HG03135 (cell line): Measurements from ENCODE around the gene WDR93.

Experiments used
- ATAC-seq: cut with Tn5 transposase; IDR thresholded peaks from one replicate; pipeline ENCODE4 v1.9.1; 2021; ENCODE audit warnings: mild to moderate bottlenecking, moderate library complexity; ENCODE audit not compliant: unreplicated experiment

The WDR93 gene

DNA sequence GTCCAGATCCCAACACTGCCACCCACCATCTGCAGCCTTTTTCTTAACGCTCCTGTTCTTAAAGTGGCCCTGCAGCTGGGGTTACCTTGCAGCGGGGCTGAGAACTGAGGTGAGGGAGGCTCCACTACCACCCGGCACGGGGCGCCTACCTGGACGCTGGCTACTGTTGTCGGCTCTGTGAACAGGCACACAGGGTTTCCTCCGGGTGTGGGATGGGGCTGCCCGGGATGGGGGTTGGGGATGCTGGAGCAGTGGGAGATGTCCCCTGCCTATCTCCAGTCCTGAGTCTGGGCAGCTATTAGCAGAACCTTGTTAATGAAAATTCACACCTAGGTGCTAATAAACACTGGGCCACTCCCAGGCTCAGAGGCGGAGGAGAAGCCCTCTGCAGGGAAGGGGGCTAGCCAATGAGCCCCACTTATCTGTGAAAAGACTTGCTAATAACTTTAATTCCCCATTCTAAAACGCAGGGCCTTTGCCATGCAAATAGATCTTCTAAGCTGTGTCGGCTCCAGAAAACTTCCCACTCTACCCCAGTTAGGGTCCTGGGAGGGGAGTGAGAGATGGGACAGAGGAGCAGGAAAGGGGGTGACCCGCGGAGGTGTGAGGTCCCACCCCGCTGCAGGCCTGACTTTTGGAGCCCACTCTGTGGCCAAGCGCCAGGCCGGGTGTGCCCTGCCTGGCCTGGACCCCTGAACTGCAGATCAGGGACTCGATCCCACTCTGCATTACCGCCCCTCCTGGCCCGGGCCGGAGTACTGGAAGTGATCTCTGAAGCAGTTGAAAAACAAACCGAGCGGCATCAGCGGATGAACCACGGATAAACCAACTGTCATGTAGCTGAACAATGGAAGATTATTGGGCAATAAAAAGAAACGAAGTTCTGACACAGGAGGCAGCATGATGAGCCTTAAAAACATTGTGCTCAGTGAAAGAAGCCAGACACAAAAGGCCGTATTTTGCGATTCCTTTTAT is 57.4 kb downstream of the WDR93 start:
- ATAC-seq, result no peak

- ATAC-seq, result no peak
Observed at GRCh38 chr15:89749054-89749453, 58.4 kb downstream of the WDR93 start.

GRCh38 chr15:89749526-89749925 is 58.9 kb downstream of the WDR93 start:
- ATAC-seq, result no peak

DNA sequence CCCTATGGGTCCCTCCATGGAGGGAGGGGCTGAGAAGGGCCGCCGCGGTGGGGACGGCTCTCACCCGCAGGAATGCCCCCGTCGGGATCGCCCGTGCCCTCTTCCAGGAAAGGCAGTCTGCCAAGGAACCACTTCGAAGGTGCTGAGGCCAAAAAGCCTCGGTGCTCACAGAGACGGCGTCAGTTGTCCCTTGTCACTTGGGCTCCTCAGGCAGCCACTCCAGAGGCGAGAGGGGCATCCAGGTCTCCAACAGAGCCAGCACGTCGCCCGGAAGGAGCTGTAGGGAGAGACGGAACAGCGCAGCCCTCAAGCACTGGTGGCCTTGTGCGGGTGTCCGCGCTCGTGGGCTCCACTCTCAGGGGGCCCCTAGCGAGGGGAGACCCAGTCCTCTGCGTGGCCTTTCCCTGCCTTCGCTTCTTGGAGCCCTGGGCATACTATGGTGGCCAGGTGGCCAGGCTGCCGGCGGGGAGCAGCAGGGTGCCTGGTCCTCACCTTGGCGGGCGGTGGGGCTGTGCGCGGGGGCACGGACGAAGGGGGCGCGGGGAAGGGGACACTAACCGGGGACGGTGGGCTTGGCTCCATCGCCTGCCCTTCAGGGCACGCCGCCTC is 59.4 kb downstream of the WDR93 start:
- ATAC-seq, result peak; percentile 5

DNA sequence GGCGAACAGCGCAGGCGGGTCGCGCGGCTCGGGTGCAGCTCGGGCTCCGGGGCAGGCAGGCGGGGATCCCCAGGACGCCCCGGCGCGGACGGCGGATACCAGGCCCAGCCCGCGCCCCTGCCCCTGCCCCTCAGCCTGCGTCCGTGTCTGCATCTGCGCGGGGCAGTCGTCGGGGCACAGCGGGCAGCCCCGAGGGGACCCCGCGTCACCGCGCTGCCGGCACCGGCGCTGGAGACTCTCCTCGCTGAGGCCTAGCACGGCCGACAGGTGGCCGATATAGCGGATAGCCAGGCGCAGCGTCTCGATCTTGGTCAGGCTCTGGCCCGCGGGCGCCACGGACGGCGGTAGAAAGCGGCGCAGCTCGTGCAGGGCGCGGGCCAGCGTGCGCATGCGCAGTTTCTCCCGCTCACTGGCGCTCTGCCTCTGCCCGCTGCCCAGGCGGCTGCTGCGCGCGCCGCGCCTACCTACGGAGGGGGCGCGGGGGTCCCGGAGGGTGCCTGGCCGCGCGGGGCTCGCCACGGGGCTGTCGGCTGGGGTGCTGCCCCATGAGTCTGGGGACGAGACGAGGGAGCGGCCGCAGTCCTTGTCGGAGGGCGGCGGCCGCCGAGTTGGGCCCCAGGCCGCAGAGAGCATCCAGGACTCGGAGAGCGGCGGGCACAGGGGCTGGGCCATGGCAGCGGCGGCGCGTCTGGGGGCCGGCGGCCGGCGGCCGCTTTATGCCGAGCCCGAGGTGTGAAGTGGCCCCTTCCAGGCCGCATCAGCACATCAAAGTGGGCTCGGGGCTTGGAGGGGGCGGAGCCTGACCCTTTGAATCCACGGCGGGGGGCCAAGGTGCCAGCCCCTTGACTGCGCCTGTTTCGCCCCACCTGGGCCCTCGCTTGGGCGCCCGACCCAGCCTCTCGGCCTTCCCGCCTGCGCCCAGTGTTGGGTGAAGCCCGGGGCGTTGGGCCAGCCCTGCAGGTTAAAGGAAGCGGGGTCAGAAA is 60.2 kb downstream of the WDR93 start, which contains the start of gene MESP1:
MESP1 (minus strand) TSS at position 690 of the 983 bp plus-strand sequence; CDS start at position 672, 18 bp downstream.
- peak; percentile 96 for ATAC-seq

DNA sequence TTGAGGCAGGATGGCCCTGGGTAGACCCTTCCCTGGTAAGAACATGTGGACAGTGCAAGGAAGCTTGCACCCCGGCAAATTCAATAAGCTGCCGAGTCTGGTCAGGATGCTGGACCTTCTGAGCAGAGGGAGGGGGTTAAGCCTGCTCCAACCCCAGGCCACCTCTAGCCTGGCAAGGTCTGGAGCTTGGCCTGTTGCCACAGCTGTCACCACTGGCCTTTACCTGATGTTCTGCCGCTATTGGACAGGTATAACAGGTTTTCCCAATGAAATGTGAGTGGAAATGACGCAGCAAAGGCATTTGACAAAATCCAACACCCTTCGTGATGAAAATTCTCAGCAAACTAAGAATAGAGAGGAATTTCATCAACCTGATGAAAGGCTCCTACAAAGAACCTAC is 61.1 kb downstream of the WDR93 start:
- ATAC-seq, result no peak

- ATAC-seq, result no peak
Observed at GRCh38 chr15:89753855-89754254, 63.2 kb downstream of the WDR93 start.

GRCh38 chr15:89754361-89755154 is 63.9 kb downstream of the WDR93 start:
- no peak for ATAC-seq

- no peak for ATAC-seq
Observed at GRCh38 chr15:89755701-89756100, 65.1 kb downstream of the WDR93 start.

DNA sequence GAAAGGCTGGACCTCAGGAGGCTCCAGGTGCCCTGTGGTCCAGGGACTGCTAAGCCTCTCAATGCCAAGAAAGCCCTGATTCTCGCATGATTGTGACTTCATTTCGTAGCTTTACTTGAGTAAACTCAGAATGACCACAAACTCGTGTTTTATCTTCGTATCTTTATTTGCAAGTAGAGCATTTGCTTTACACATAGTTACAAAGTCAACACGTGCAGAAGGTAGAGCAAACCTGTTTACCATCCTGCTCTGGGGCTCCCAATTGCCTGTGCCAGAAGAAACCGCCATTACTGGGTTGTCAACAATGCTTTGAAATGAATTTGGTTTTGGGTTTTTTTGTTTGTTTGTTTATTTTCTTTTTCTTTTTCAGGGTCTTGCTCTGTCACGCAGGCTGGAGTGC is 66.3 kb downstream of the WDR93 start:
- ATAC-seq, result no peak

DNA sequence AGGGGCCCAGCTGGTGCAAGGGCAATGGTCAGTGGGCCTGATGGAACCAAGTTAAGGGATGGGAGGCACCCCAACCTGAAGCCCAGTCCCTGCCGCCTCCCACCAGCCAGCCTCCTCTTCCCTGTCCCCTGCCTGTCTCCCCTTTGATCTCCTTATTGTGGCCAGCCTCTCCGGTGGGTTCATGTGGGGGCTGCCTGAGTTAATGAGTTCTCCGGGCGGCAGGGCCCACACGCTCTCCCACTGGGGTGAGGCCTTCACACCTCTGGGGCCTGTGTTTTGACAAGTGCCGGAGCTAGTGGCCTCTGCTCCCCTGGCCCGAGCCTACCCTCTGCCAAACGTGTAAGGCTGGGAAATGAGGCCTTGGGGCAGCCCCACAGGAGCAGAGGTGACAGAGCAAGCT is 67.7 kb downstream of the WDR93 start:
- no peak for ATAC-seq

DNA sequence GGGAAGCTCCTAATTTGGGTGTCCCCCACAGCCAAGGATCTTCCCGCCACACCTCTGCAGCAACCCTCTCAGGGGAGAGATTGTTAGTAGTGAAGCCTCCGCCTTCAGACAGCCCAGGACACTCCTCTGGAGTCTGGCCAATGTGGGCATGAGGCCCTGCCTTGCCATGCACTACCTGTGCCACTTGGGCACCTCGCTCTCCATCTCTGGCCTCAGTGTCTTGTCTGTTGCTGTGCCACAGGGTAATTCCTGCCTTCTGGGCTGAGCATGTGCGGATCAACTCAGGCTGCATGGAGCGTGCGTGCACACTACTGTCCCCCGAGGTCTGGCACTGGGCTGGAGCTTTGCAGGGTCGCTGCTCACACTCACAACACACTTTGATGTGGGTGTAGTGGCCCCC is 68.4 kb downstream of the WDR93 start:
- no peak for ATAC-seq

GRCh38 chr15:89759835-89760234 is 69.2 kb downstream of the WDR93 start:
- ATAC-seq, result no peak

DNA sequence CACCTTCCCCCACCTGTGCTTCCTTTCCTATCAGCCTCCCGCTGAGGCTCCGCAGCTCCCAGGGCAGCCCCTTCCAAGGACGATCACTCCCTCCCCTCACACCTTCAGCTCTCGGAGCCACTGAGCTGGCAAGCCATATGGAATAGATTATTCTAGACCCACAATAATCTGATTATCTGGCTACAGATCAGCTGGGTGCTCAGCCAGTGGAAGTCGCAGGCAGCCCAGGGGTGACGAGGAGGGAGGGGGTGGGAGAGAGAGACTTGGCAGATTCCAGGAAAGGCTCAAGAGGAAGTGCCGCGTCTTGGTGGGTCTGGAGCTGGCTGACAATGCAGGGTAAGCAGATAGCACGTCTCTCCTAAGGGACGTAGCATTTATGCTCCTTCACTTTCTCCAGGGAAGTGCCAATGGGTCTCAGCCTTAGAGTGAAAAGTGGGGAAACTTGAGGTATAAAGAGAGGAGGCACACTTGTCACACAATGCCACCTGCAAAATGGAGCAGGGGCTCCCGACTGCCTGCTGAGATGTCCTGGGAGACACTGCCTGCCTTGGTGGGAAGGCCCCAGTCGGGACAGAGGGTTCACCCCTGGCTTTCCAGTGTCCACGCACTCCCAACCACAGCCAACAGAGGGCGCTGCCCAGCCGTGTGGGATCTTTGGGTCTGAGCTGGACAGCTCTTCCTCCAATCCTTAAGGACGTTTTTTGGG is 69.8 kb downstream of the WDR93 start:
- ATAC-seq, result no peak

GRCh38 chr15:89761009-89761831 is 70.6 kb downstream of the WDR93 start:
- ATAC-seq, result no peak

DNA sequence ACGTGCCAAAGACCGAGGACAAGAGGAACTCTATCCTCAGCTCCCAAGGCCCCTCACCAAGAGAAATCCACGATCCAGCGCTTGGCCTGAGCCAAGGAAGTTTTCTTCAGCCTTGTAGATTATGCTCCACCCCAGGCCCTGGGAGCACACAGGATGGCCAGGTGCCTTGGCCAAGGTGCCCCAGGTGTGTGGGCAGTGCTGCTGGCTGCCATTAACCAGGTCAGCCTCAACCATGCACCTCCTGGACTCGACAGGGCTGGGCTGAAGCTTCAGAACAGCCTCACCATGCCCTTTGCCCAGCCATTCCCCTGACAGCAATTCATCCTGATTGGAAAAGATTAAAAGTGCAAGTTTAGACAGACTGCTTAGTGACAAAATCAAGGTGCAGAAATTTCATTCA is 71.3 kb downstream of the WDR93 start:
- ATAC-seq, result no peak

DNA sequence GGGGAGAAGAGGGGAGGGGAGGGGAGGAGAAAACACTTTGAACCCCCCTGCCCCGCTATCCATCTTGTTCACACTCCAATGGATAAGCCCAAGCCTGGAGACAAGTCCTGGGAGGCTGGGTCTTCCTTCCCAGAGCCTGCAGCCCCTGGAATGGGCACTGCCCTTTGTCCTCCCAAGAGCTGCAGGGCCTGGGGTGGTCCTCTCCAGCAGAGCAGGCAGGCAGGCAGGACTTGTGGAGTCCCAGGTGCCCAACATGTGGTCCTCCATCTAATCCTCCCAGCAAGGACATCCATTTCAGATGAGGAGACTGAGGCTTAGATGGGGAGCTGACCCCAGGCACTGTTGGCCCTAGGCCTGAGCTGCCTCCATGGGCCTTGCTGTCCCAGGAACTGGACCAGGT is 75.1 kb downstream of the WDR93 start:
- no peak for ATAC-seq
